Stimulated activated CD4-positive, alpha-beta T cell treated with anti-CD3 and anti-CD28 coated beads, Interleukin-4, amount 100 ng/mL, for 24 hours (primary cell): ENCODE measurements around the gene SEC22A.

Experiments
- DNase-seq: peaks from one replicate; pipeline ENCODE4 v3.0.0-alpha.2; 2020

The SEC22A gene, protein sequence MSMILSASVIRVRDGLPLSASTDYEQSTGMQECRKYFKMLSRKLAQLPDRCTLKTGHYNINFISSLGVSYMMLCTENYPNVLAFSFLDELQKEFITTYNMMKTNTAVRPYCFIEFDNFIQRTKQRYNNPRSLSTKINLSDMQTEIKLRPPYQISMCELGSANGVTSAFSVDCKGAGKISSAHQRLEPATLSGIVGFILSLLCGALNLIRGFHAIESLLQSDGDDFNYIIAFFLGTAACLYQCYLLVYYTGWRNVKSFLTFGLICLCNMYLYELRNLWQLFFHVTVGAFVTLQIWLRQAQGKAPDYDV

DNA sequence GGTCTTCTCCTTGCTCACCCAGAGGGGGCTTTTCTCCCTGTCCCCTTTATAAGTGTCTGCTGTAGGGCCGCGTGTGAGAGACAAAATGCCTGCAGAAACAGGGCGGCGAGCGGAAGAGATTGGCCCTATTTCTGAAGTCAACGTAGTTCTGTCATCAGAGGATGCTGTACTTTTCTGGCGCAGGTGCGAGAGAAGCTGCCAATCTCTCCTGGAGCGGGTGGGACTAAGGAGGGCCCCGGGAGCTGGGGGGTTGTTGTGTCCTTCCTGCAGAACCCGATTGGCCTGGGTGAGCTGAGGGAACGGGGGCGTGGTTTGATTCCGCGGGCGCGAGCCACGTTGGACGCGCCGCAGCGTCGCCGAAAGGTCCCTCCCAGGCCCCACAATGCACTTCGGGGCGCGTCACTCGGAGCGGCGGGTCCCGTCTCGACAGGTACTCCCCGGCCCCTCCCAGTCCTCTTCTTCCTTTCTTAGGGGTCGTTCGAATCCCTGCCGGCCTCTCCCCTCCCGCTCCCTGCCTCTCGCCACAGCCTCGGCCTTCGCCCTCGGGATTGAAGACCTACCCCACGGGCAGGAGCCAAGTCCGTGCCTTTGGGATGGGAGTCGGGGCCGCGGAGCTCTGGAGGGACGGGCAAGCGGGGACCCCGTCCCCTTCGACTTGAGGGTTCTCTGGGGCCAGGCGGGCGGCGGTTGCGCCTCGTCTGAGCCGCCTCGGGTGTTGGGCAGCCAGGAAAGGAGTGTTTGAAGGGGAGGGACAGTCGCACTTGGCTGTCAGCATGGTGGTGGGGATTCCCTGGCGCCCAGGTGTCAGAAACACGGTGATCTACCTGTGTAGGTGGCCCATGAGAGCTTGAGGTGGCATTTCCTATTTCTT is at the start of gene SEC22A:
TSS of gene SEC22A (plus strand) at position 387 of the 871 bp plus-strand sequence. CDS start 7,275 bp downstream, outside the sequence.
- DNase-seq: peak; percentile 95

GRCh38 chr3:123152687-123153086 is 49.1 kb upstream of the SEC22A start:
- DNase-seq: no peak

DNA sequence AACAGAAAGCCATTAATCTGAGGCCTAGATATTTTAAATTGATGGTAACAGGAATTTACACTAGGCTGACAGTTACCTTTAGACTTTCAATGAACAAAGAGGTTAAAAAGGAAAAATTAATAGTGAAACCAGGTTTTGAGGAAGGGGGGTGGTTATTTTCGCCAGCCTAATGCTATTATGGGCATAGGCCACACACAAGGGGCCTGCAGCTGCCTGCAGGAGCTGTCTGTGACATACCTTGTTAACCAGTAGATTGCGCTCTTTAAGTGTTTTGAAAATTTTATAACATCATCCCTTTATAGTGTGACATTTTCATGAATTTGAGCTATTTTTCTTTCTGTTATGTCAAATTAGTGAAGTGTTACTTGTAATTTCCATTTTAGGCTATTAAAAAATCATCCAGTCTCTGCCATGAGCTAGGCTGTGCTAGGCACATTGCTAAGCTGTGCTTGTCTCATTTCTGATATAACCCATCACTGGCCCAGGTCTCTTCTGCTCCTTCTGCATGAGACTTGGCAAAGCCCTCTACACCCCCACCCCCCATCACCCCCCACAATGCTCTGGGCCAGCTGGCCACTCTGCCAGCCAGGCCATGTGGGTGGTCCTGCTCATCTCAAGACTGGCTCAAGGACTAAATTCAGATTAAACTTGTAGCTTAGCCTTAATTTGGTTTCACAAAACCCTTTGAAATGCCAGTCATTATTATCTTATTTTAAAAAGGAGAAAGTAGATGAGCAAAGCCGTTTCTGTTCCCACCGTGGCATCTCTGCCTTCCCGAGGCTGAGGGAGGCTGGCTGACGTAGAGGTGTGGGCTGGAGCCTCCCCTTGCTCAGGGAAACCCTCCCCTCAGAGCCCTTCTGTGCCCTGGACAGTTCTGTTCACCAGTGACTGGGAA is 48.4 kb upstream of the SEC22A start:
- no peak for DNase-seq

- DNase-seq: no peak
These were observed 47.4 kb upstream of the SEC22A start for GRCh38 chr3:123154020-123154985.

- no peak for DNase-seq
These were observed 46.2 kb upstream of the SEC22A start for GRCh38 chr3:123155471-123156011.

- DNase-seq: no peak
These were observed 45.3 kb upstream of the SEC22A start for GRCh38 chr3:123156276-123156995.

GRCh38 chr3:123157209-123157597 is 44.5 kb upstream of the SEC22A start:
- no peak for DNase-seq

DNA sequence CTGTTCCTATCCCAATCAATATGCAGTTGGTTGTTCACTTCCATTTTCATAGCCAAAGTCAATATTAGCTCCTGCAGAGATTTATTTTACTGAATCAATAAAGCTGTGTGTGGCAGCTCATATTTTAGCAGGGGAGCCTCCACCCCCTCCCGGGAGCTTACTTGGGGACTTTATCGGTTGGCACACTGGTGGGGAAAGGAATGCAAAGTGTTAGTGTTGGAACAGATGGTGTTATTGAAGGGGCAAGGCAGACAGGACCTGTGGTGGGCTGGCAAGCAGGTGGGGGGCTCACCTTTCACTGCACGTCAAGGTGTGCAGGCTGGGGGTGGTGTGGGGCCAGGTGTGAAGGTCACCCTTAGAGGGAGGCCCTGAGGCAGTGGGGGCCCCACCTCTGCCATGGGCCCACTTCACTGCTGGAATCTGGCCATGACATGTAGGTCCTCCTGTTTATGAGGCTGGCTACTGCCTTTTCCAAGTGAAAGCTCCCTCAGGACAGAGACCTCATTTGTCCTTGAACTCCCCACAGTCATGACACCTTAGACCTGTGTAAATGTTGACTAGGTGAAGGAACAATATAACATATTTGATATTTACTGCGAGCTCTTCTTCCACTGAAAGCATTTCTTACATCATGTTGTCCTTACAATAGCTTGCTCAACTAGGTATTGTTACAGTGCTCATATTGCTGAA is 44.0 kb upstream of the SEC22A start:
- no peak for DNase-seq

DNA sequence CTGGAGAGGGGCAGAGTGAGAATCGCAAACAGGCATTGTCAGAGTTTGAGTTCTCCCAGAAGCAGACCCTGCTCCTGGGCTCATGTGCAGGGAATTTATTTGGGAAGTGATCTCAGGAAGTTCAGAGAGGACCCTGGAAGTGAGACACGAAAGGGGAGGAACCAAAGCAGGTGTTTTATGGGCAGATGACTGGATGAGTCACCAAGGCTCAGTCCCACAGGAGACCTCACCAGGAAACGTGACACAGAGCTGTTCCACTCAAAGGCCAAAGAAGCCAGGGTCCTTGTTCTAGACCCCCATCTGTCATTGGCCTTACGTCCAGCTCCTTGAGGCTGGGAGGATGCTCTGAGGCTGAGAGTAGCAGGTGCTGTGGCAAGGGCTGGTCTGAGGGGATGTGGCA is 43.4 kb upstream of the SEC22A start:
- no peak for DNase-seq

GRCh38 chr3:123158899-123159390 is 42.8 kb upstream of the SEC22A start:
- DNase-seq: no peak

- DNase-seq: no peak
These were observed 41.7 kb upstream of the SEC22A start for GRCh38 chr3:123159926-123160635.

DNA sequence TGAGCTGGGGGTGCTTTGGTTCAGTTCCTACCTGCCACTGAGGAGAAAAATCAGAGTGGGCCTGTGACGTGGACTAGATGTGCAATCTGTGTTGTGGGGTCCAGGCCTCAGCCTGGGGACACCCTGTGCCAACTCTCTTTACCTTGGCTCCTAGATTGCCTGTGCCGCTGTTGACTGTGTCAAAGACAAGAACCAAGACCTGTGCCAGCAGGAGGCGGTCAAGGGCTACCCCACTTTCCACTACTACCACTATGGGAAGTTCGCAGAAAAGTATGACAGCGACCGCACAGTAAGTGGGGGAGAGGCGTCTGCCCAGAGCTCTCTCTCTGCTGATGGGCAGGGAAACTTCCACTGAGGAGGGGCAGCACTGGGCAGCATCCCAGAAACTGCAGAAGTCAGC is 40.6 kb upstream of the SEC22A start:
- no peak for DNase-seq

GRCh38 chr3:123163141-123163540 is 38.6 kb upstream of the SEC22A start:
- no peak for DNase-seq

- no peak for DNase-seq
These were observed 36.6 kb upstream of the SEC22A start for GRCh38 chr3:123165163-123165562.

DNA sequence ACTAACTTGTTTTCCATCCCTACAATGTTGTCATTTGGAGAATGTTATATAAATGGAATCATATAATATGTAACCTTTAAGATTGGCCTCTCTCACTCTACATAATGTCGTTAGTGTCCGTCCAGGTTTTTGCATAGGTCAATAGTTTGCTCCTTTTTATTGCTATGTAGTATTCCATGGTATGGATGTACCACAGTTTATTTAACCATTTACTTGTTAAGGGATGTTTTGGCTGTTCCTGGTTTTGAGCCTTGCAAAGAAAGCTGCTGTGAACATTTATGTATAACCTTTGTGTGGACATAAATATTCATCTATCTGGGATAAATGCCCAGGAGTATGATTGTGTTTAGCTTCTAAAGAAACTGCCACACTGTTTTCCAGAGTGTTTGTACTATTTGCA is 34.1 kb upstream of the SEC22A start:
- no peak for DNase-seq

DNA sequence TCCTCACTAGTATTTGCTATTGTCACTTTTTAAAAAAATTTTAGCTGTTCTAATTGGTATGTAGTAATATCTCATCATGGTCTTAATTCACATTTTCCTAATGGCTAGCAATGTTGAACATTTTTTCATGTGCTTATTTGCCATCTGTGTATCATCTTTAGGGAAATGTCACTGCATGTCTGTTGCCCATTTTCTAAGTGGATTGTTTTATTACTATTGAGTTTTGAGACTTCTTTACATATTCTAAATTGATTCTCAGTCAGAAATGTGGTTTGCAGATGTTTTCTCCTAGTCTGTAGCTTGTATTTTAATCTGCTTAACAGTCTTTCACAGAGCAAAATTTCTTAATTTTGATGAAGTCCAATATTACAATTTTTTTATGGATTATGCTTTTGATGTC is 33.6 kb upstream of the SEC22A start:
- DNase-seq: no peak

GRCh38 chr3:123168605-123169004 is 33.1 kb upstream of the SEC22A start:
- DNase-seq: no peak

GRCh38 chr3:123169492-123169929 is 32.2 kb upstream of the SEC22A start:
- no peak for DNase-seq

DNA sequence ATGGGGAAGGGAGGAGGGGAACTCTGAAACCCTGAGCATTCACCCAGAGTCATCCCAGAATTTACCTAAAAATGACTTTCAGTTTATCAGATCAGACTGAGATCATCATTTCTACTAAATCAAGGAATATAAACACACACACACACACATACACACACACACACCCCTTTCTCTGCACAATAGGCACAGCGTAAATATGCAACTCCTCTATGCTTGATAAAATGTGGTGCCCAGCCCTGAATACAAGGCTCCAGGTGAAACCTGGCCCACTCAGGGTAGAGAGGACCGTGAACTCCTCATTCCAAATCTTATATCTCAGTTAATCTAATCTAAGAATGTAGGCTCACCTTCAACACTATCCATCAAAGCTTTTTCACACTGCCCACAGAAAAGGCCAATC is 31.8 kb upstream of the SEC22A start:
- DNase-seq: no peak
